HG02623 (cell line): ENCODE data around the gene VPS26A.
A peak's percentile ranks its signal among the peaks of the same experiment; 100 is the strongest.

ENCODE experiments used
- ATAC-seq: cut with Tn5 transposase; IDR thresholded peaks from one replicate; pipeline ENCODE4 v1.9.1; 2021; ENCODE audit warnings: moderate library complexity; ENCODE audit not compliant: unreplicated experiment

Gene VPS26A

DNA sequence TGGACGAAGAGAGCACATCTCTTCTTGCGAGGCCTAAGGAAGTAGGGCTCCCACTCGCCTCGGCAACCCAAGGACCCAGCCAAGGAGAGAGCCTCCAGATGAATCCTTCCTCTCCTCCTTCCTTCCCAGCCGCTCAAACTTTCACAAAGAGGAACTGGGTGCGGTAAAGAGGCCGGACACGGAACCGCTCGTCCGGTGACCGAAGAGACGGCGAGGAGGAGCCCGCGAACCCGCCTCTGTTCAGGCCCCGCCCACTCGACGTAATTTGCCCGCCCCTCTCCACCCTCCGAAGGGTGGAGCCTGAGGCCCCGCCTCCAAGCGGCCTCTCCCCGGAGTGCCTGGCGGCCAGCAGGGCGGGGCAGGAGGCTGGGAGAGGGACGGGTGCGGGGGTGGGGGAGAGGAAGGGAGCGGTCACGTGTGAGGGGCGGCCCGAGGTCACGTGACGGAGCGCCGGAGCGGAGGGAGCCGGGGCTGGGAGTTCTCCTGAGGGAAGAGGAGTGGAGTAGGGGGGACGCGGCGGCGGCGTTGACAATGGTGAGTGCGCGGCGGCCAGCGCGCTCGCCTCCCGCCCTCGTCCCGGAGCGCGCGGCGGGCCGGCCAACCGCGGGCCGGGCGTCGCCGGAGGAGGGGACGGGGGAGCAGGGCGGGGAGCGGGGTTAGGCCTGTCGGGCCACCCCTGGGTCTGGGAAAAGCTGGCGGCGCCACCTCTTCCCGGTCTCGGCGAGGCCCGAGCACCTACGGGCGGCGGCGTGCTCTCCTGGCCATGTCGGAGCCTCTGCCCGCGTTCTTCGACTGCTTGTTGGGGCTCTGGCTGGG is at the start of gene VPS26A:
Gene VPS26A, plus strand, starts transcription at position 432 of the 816 bp plus-strand sequence. Its CDS starts 100 bp downstream, at position 532.
- peak; percentile 80 for ATAC-seq

DNA sequence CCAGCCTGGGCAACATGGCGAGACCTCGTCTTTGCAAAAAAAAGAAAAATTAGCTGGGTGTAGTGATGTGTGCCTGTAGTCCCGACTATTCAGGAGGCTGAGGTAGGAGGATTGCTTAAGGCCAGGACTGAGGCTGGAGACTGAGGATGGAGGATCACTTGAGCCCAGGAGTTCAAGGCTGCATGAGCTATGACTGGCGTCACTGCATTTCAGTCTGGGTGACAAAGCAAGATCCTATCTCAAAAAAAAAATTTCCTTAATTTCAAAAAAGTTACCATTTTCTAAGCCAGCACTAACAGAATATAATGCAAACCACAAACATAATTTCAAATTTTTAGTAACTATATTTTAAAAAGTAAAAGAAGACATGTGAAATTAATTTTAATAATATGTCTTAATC is 49.4 kb upstream of the VPS26A start:
- ATAC-seq, result no peak

DNA sequence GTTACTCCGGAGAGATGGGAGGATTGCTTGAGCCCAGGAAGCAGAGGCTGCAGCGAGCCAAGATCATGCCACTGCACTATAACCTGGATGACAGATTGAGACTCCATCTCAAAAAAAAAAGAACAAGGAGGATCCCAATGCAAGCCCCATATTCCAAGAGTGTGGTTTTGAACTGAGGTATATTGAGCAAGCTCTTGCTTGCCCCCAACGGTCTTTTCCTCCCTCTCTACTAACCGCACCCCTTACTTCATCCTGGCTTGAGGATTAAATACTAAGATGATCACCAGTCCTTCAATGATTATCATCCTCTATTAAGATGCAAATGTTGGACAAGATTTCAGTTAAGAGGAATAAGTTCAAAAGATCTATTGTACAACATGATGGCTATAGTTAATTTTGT is 48.5 kb upstream of the VPS26A start:
- ATAC-seq, result no peak

DNA sequence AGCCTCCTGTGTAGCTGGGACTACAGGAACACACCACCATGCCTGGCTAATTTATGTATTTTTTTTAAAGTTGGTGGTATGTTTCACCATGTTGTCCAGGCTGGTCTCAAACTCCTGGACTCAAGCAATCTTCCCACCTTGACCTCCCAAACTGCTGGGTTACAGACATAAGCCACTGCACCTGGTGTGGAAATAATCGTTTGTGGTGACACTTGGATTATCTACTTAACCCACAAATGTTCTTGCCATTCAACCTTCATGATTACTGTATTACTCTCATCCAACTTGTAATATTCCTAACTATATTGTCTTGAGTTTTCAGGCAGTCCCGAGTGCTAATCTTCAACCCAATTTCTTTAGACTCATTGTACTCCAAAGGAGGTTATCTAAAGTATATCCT is 45.7 kb upstream of the VPS26A start:
- ATAC-seq, result no peak

DNA sequence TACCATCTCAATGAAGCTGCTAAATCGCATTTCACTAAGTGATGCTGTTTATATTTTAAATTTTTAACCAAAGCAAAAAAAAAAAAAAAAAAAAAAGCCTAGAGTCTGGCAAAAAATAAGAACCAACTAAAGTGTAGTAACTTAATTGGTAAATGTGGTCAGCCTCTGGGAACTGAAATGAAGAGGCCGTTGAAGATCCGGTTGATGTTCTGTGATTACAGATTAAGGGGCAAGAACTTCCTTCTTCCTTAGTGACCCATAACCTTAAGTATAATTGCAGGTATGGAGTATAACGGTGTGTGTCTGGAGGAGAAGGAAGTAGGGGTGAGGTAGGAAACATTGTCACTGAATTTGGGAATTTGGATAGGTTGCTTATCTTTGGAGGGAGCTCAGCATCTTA is 43.8 kb upstream of the VPS26A start:
- no peak for ATAC-seq

DNA sequence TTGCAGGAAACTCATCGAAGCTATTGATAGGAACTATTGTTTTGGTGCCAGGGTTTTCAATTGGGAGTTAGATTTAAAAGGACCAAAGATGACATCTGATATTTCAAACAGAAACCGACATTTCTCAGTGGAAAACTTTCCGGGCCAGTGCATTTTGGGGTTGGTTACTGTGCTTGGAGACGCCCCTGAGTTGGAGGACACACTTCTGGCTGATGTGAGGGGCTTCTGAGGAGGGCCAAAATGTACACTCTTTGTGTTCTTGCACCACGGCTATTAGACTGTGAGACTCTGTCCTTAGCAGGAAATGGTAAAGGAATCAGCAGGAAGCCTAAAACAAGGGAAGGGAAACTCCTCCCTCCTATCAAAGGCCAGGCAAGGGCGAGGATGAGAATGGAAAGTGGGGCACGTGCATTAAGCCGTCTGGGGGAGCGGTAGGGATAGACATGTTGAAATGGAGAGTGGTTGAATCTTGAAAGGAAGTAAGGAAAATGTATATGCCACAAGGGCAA is 37.9 kb upstream of the VPS26A start:
- no peak for ATAC-seq

DNA sequence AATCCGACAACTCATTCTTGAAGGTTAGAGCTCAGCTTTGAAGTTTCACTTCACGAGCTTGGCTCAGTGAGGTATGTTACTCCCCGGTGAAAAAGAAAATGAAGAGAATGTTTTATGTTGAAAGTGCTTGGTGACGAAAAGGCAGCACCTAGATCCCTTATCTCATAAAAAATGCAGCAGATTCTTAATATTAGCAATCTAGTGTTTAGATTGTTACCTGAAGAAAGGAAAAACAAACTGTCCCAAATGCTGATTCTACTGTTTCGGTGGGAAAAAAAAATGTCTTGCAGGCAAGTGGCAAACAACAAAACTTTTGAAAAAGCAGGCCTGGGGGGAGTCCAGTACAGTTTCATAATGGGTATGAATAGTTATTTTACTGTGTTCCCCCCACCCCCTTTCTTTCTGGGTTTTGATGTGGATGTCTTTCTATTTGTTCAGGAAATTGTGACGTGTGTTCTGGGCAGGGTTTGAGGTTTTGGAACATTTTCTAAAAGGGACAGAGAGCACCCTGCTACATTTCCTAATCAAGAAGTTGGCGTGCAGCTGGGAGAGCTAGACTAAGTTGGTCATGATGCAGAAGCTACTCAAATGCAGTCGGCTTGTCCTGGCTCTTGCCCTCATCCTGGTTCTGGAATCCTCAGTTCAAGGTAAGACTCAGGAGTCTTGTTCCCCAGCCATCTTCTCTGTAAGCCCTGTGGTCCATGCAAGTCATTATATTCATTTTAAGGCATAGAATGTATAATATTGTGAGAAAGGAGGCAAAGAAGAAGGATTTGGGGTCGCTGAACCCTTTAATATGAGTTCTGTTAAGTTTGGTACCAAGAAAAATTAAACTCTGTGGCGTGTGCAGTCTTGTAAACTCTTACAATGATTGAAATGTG is 36.1 kb upstream of the VPS26A start, which contains the start of gene SRGN:
Gene SRGN, plus strand, starts transcription at position 514 of the 881 bp plus-strand sequence. Its CDS starts 55 bp downstream, at position 569.
- ATAC-seq, result peak; percentile 63

DNA sequence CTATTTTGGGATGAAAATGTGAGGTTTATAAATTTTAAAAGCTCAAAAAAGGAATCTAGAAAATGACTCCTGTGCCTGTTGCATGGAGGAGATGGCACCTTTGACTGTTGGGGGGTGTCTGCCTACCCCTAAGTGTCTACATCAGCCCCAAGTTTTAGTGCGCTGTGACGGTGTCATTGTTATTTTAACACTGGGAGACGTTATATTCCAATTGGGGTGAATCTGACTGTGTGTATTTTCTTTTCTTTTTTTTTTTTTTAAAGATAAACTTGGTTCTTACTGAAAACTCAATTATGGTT is 35.6 kb upstream of the VPS26A start:
- no peak for ATAC-seq

DNA sequence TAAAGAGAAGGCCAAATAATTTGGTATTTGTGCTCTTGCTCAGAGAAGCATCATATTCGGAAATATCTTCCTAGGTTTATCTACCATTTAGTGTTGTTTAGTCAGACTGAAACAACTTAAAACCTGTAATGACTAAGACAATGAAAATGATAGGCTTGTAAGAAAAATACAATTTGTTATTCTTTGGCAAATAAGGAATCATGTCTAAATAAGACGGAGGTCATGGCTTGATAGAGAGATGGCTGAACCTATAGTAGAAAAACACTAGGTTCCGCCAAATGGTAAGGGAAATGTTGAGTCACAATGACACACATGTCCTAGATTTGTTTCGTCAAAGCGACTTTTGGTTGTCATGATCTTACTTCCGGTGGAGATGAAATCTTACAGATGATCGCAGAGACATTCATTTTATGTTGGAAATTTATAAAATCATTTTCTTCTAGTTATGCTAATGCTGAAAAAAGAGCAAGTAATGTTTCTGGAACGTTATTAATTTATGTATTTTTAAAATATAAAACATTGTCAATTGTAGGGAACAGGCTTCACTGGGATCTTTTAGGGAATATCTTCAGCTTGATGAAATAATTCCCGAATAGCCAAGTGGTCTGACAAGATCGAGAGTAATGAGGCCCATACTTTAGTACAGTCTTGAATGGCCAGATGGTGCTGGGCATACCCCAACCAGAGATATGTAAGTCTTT is 35.0 kb upstream of the VPS26A start:
- no peak for ATAC-seq

DNA sequence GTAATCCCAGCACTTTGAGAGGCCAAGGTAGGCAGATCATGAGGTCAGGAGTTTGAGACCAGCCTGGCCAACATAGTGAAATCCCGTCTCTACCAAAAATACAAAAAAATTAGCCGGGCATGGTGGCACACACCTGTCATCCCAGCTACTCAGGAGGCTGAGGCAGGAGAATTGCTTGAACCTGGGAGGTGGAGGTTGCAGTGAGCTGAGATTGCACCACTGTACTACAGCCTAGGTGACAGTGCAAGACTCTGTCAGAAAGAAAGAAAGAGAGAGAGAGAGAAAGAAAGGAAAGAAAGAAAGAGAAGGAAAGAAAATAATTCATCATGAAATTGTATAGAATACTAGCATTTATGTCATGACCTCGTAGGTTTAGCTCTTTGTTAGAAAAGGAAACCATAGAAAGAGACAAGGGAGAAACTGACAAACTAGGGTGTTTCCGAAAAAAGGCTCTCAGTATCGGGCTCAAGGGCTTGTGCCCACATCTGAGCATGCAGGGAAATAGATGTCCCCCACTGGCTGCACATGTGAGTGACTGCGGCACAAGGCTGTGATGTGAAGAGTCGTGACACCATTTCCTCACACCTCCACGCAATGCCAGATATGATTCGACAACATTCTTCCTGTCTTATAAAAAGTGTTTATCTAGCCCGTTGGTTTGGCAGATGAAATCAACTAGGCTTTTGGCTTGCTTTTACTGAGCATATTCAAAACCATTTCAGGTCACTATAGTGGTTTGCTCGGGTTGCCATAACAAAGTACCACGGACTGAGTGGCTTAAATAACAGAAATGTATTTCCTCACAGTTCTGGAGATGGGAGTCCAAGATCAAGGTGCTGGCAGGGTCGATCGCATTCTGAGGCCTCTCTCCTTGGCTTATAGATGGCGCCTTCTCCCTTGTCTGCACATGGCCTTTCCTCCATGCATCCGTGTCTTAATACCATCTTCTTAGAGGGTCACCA is 34.1 kb upstream of the VPS26A start:
- ATAC-seq, result no peak

DNA sequence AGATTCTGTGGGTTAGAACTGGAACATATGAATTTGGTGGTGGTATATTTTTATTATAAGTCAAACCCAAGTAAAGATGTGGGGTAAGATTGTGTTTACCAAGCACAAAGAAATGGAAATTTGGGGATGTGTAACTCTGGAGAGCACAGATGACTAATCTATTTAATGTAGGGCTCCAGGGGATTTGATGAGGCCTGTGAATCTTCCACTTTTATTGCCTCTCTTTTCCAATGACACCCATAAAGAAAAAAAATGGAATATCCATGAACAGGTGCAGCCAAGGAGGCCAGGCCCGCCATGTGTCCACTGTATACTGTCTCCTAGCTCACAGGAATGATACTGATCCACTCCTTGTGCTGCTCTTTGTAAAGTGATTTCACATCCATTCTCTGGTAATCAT is 33.3 kb upstream of the VPS26A start:
- ATAC-seq, result no peak

DNA sequence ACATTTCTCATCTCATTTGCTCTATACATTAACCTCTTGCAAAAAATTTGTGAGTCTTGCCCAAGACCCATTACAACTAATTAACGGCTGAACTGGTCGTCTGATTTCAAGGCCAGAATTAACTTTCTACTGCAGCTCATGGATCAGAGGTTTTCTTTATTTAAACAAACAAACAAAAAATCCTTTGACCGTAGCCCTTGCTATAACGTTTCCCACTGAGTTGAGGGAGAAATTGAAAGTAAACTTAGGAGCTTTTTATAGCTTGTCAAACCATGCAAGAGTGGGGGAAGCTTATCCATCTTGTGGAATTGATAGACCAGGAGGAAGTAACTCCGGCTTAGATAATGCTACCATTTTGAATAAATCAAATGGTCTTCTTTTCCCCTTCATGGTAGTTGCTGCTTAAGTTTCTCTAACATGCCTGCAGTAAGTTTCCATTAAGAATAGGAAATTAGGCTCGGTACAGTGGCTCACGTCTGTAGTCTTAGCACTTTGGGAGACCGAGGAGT is 32.8 kb upstream of the VPS26A start:
- ATAC-seq, result no peak

DNA sequence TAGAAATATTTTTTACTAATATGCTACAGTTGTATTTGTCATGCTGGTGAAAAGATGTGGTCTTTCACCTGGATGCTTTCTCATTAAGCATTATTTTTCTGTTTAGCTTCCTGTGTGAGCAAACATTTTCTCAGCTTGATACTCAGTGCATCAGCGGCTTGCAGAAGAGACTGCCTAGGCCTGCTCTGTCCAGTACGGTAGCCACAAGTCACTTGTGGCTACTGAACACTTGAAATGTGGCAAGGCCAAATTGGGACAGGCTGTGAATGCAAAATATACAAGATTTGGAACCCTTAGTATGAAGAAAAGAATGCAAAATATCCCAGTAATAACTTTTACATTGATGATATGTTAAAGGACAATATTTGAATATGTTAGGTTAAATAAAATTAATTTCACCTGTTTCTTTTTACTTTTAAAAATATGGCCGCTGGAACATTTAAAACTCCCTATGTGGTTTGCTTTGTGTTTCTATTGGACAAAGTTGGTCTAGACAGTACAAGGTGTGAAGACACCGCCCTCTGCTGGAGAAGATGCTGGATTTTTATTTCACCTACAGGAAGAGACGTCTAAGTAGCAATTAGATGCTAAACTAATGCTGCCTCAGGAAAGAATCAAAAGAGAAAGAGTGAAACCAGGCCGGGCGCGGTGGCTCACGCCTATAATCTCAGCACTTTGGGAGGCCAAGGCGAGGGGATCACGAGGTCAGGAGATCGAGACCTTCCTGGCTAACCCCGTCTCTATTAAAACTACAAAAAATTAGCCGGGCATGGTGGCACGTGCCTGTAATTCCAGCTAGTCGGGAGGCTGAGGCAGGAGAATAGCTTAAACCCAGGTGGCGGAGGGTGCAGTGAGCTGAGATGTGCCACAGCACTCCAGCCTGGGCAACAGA is 30.8 kb upstream of the VPS26A start:
- ATAC-seq, result no peak

DNA sequence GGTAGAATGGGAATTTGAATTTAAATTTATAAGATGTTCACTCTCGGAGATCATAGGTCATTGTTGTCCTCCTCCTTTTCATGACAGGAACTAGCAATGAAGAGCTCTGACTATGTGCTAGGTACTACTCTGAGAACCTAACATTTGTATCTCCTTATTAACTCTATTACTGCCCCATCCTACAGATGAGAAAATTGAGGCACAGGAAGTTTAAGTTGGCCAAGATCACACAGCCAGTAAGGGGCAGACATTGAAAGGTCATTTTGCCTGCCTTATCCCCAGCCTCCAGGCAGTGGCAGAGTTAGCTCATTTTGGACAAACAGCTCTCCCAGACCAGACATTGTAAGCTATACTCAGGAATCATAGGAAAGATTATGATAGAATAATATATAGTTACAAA is 30.0 kb upstream of the VPS26A start:
- no peak for ATAC-seq

DNA sequence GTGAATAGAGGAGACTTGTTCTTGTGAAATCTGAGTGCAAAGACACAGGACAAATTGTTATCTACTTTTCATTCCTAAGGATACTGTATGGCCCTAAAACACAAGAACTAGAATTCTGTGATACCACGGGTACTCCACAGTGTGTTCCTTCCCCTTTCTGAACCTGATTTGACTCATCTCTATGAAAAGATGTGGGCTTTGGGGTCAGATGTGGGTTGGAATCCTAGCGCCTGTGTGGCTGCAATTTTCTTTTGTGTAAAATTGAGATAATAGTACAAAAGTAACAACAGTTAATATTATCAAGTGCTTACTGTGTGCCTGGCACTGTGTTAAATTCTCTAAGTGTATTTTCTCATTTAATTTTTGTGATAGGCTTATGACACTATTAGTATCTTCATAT is 27.9 kb upstream of the VPS26A start:
- ATAC-seq, result peak; percentile 71

DNA sequence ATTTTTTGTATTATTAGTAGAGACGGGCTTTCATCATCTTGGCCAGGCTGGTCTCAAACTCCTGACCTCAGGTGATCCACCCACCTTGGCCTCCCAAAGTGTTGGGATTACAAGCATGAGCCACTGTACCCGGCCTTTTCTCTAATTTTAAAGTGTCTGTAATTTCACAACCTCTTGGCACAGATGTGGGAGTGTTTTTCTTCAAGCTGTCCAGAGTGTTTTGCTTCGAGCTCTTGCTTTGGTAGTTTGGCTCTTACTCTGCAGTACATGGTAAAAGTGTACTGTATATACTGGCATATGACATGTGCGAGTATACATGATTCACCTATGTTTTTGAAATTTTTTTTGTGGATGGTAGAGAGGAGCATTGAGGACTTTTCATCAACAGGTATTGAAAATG is 26.2 kb upstream of the VPS26A start:
- no peak for ATAC-seq

DNA sequence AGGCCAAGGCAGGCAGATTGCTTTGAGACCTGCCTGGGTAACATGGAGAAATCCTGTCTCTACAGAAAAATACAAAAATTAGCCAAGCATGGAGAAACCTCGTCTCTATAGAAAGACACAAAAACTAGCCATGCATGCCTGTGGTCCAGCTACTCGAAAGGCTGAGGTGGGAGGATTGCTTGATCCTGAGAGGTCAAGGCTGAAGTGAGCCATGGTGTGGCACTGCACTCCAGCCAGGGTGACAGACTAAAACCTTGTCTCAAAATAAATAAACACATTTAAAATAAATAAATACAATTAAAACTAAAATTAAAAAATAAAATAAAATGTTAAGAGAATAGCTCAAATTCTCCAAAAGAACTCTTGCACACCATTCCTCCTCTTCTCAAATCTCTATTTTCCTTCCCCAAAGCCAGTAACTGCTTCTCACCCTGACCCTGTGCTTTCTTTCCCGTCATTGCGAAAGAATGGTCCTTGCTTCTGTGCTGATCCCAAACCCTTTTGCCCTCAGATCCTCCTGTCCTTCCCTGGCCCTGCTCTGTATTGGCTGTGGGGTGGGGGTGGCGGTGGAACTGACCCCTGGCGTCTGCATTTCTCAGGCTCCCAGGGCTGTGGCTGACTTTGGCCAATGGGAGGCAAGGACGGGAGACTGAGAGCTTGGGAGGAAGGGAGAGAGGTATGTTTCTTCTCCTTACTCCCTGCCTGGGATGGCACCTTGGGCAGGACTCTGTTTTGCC is 23.7 kb upstream of the VPS26A start:
- ATAC-seq, result no peak

DNA sequence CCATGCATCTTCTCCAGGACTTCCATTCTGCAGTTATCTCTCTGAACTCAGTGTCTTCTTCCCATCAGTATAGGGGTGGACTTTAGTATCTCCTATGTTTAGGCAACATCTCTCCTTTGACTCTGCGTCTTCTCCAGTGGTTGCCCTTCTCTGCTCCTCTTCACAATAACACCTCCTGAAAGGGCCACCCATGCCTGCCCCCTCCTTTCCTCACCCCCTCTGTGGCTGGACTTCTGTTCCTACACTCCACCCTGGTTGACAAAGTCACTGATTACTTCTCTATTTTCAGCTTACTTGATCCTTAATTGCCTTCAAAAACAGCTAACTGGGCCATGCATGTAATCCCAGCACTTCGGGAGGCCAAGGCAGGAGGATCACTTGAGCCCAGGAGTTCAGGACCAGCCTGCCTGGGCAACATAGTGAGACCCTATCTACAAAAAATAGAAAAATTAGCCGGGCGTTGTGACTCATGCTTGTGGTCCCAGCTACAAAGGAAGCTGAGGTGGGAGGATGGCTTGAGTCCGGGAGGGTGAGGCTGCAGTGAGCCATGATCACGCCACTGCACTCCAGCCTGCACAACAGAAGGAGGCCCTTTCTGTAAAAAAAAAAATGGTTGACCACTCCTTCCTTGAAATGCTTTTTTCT is 22.4 kb upstream of the VPS26A start:
- ATAC-seq, result no peak
